Hepatocyte (in vitro differentiated cells): Measurements from ENCODE around the gene GSN. TPM values are rescaled to one million over a fixed set of nuclear protein-coding genes. Genes with fewer than 3 reads are reported as not detected.

Experiments
- DNase-seq: peaks from one replicate; pipeline ENCODE4 v3.0.0-alpha.2; 2016; ENCODE audit warnings: low spot score
- H2AFZ ChIP-seq: fragments of 200-600 bp; sonication (generic); 2 replicates; pipeline ENCODE4 v1.6.0; 2016; ENCODE audit warnings: antibody characterized with exemption, mild to moderate bottlenecking
- H3K27ac ChIP-seq: fragments of 200-600 bp; sonication (generic); 2 replicates; pipeline ENCODE4 v1.5.1; 2016; ENCODE audit warnings: mild to moderate bottlenecking
- H3K27me3 ChIP-seq: fragments of 200-600 bp; sonication (generic); 2 replicates; pipeline ENCODE4 v1.6.1; 2016
- H3K36me3 ChIP-seq: fragments of 200-600 bp; sonication (generic); replicated peaks from 2 replicates; pipeline ENCODE4 v1.5.1; 2016; ENCODE audit warnings: low read depth; ENCODE audit not compliant: insufficient read depth
- H3K4me1 ChIP-seq: fragments of 200-600 bp; sonication (generic); 2 replicates; pipeline ENCODE4 v1.5.1; 2016; ENCODE audit warnings: mild to moderate bottlenecking, moderate library complexity; ENCODE audit not compliant: insufficient read depth
- H3K4me2 ChIP-seq: fragments of 200-600 bp; sonication (generic); 2 replicates; pipeline ENCODE4 v1.6.0; 2016
- H3K4me3 ChIP-seq: fragments of 200-600 bp; sonication (generic); 2 replicates; pipeline ENCODE4 v1.5.1; 2016; ENCODE audit warnings: mild to moderate bottlenecking
- H3K79me2 ChIP-seq: fragments of 200-600 bp; sonication (generic); 2 replicates; pipeline ENCODE4 v1.6.0; 2017; ENCODE audit warnings: mild to moderate bottlenecking
- H3K9me2 ChIP-seq: fragments of 200-600 bp; sonication (generic); replicated peaks from 2 replicates; pipeline ENCODE4 v1.6.0; 2017; ENCODE audit warnings: mild to moderate bottlenecking; ENCODE audit not compliant: insufficient read depth
- H3K9me3 ChIP-seq: fragments of 200-600 bp; sonication (generic); 2 replicates; pipeline ENCODE4 v1.5.1; 2016; ENCODE audit warnings: low read depth, mild to moderate bottlenecking
- H4K20me1 ChIP-seq: fragments of 200-600 bp; sonication (generic); 2 replicates; pipeline ENCODE4 v1.6.0; 2016; ENCODE audit warnings: mild to moderate bottlenecking; ENCODE audit not compliant: insufficient read depth, poor library complexity, severe bottlenecking
- EZH2 ChIP-seq: fragments of 200-600 bp; sonication (generic); IDR thresholded peaks from 2 replicates; pipeline ENCODE4 v1.6.1; 2016; ENCODE audit warnings: antibody characterized with exemption, mild to moderate bottlenecking, borderline replicate concordance
- EZH2phosphoT487 ChIP-seq: fragments of 200-600 bp; sonication (generic); IDR thresholded peaks from one replicate; pipeline ENCODE4 v1.6.1; 2018; ENCODE audit warnings: antibody characterized with exemption, mild to moderate bottlenecking, low read depth, moderate library complexity; ENCODE audit not compliant: unreplicated experiment, severe bottlenecking
- WGBS: methylation state at CpG from one replicate; pipeline ENCODE4 v1.1.6; 2016; ENCODE audit warnings: low lambda C conversion rate; ENCODE audit errors: missing lambda C conversion rate; 5-methylcytosine and 5-hydroxymethylcytosine counted together
- polyA plus RNA-seq: library from polyadenylated mRNA; unstranded; fragments of >200 nt; fragmentation: Nextera tagmentation; extraction: Ambion mirVana; gene quantifications from 2 replicates; pipeline ENCODE4 v1.2.1, GENCODE V29; 2016
- total RNA-seq: library from RNA; depleted of rRNA; stranded (reverse); fragments of >200 nt; gene quantifications from 2 replicates; pipeline ENCODE4 v1.2.3, GENCODE V29; 2014
- TF ChIP-seq, protein P1 (sequence below): fragments of 200-600 bp; sonication (generic); IDR thresholded peaks from 2 replicates; pipeline ENCODE4 v1.5.1; 2016; ENCODE audit warnings: antibody characterized with exemption, mild to moderate bottlenecking; ENCODE audit not compliant: poor library complexity

GSN gene
- total and polyA plus RNA-seq, 2 experiments from 2014 or later: 396 to 404 TPM

DNA sequence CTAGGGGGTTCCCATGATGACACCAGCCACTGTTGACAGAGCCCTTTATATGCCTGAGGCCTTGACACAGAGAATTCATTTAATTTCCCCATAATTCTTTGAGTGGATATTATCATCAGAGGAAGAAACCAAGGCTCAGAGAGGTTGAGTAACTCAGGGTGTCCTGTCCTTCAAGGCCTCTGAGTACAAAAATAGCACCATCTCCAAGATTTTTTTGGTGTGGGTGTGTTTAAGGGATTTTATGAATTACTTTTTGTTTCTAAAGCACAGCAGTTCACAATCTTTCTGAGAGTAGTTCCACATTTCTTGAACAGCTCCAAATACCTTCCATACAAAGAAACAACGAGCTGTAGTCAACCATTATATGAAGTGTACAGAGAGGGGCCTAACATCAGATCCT is 6.2 kb upstream of the GSN start:
- H3K4me1 ChIP-seq: peaks cover 13% of the 10 kb centered on the region
- TF ChIP-seq, protein P1, sequence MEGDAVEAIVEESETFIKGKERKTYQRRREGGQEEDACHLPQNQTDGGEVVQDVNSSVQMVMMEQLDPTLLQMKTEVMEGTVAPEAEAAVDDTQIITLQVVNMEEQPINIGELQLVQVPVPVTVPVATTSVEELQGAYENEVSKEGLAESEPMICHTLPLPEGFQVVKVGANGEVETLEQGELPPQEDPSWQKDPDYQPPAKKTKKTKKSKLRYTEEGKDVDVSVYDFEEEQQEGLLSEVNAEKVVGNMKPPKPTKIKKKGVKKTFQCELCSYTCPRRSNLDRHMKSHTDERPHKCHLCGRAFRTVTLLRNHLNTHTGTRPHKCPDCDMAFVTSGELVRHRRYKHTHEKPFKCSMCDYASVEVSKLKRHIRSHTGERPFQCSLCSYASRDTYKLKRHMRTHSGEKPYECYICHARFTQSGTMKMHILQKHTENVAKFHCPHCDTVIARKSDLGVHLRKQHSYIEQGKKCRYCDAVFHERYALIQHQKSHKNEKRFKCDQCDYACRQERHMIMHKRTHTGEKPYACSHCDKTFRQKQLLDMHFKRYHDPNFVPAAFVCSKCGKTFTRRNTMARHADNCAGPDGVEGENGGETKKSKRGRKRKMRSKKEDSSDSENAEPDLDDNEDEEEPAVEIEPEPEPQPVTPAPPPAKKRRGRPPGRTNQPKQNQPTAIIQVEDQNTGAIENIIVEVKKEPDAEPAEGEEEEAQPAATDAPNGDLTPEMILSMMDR: no peak
- TF ChIP-seq EZH2phosphoT487 (no peak), EZH2 (no peak)
- no peak overlapping the region for H2AFZ ChIP-seq
- 71% methylated on average over 1 of the region's 1 CpG for WGBS
- no peaks in the 10 kb centered on the region for H3K9me3 ChIP-seq
- no peaks in the 10 kb centered on the region for H3K36me3 ChIP-seq
- H3K4me2 ChIP-seq: no peak overlapping the region
- H3K9me2 ChIP-seq: no peaks in the 10 kb centered on the region
- no peaks in the 10 kb centered on the region for H4K20me1 ChIP-seq
- no peaks in the 10 kb centered on the region for H3K79me2 ChIP-seq
- no peaks in the 10 kb centered on the region for H3K27me3 ChIP-seq
- no peak overlapping the region for H3K27ac ChIP-seq
- DNase-seq: no peak
- H3K4me3 ChIP-seq: no peak overlapping the region

DNA sequence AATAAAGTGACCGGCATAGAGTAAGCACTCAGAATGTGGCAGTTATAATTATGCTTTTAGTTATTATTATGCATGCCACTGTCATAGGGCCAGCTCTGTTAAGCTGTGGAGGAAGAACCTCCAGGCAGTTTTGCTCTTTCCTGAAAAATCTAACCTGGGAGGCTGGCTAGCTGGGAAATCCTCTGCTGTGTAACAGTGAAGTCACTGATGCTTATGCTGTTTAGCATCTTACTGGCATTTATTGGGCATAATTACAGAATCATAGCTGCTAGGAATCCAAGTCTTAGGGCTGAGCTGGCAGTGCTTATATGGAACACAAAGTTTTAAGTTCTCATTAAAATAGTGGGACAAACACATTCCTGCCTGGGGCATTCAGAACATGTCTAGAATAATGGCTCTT is 5.5 kb upstream of the GSN start:
- Histone ChIP-seq H3K9me2 (no peaks in the 10 kb centered on the region), H2AFZ (no peak overlapping the region), H3K9me3 (no peaks in the 10 kb centered on the region), H4K20me1 (no peaks in the 10 kb centered on the region), H3K4me1 (peaks cover 13% of the 10 kb centered on the region), H3K27me3 (no peaks in the 10 kb centered on the region), H3K4me3 (no peak overlapping the region), H3K36me3 (no peaks in the 10 kb centered on the region), H3K4me2 (no peak overlapping the region), H3K79me2 (no peaks in the 10 kb centered on the region), H3K27ac (no peak overlapping the region)
- no peak for DNase-seq
- WGBS: 68% methylated on average over 1 of the region's 1 CpG
- TF ChIP-seq EZH2 (no peak), EZH2phosphoT487 (no peak)
- TF ChIP-seq, protein P1: no peak

DNA sequence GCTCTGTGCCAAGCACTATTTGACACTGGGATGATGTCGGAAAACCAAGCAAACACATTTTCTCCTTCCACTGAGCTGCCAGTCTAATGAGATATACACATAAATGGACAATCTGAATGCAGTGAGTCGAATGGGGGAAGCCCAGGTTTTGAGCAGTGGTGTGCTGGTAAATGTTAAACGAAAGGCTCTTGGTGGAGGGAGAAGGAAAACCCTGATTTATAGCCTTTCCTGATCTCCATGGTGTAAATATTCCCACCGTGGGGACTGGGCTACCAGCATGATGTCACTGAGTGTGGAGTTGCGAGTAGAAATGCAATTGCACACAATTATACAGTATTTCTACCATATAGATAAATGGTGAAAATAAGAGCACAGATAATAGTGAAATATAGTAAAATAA is 5.0 kb upstream of the GSN start:
- no peaks in the 10 kb centered on the region for H4K20me1 ChIP-seq
- peaks cover 13% of the 10 kb centered on the region for H3K4me1 ChIP-seq
- H3K36me3 ChIP-seq: no peaks in the 10 kb centered on the region
- no peak overlapping the region for H3K27ac ChIP-seq
- H3K9me2 ChIP-seq: no peaks in the 10 kb centered on the region
- no peak for DNase-seq
- no peak overlapping the region for H3K4me2 ChIP-seq
- no peak for TF ChIP-seq EZH2phosphoT487
- TF ChIP-seq, protein P1: no peak
- no peak for TF ChIP-seq EZH2
- no peak overlapping the region for H3K4me3 ChIP-seq
- H3K27me3 ChIP-seq: no peaks in the 10 kb centered on the region
- no peak overlapping the region for H2AFZ ChIP-seq
- H3K79me2 ChIP-seq: no peaks in the 10 kb centered on the region
- WGBS: 67% methylated on average over 5 of the region's 5 CpGs
- H3K9me3 ChIP-seq: no peaks in the 10 kb centered on the region

DNA sequence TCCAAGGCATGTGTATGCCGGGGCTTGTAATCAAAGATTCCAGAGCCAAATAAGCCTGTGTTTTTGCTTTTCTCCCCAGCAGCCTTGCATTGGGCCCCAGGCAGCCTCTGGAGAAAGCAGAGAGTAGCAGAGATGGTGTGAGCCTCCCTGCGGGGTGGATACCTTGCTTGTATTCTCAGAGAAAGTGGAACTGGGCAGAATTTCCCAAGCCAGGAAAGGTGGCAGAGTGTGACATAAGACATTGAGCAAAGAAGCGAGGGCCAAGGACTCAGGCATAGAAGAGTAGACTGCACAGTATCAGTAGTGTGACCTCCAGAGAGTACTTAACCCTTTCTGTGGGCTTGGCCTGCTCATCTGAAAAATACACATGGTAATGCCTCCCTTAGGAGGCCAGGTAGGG is 1.6 kb upstream of the GSN start:
- no peaks in the 10 kb centered on the region for H3K9me2 ChIP-seq
- no peaks in the 10 kb centered on the region for H3K36me3 ChIP-seq
- TF ChIP-seq, protein P1: no peak
- no peak for TF ChIP-seq EZH2
- no peak for TF ChIP-seq EZH2phosphoT487
- WGBS: 84% methylated on average over 3 of the region's 3 CpGs
- H3K79me2 ChIP-seq: peaks cover 28% of the 10 kb centered on the region
- peaks cover 32% of the 10 kb centered on the region for H3K4me1 ChIP-seq
- H2AFZ ChIP-seq: no peak overlapping the region
- no peak overlapping the region for H3K27ac ChIP-seq
- H4K20me1 ChIP-seq: no peaks in the 10 kb centered on the region
- no peak overlapping the region for H3K4me2 ChIP-seq
- H3K4me3 ChIP-seq: no peak overlapping the region
- no peaks in the 10 kb centered on the region for H3K27me3 ChIP-seq
- DNase-seq: no peak
- no peaks in the 10 kb centered on the region for H3K9me3 ChIP-seq
